Activated CD4-positive, alpha-beta memory T cell treated with anti-CD3 and anti-CD28 coated beads for 36 hours (primary cell): Measurements from ENCODE around the gene HES5. TPM values are rescaled to one million over a fixed set of nuclear protein-coding genes. Genes with fewer than 3 reads are reported as not detected.

Source experiments
- CTCF ChIA-PET: fragments of 350-600 bp; sonication (Branson Sonifier 250); formaldehyde crosslinking; loops from one replicate; lab custom pipeline; 2021; ENCODE audit warnings: antibody characterized with exemption, inconsistent platforms; lab: Charles Lee
- POLR2A ChIA-PET: fragments of 350-600 bp; sonication (Branson Sonifier 250); formaldehyde crosslinking; loops from one replicate; lab custom pipeline; 2021; ENCODE audit warnings: antibody characterized with exemption; lab: Charles Lee
- DNase-seq: peaks from one replicate; pipeline ENCODE4 v3.0.0-alpha.2; 2020
- H3K27ac Mint-ChIP-seq: one replicate; pipeline ENCODE4 v1.8.0; 2021; ENCODE audit warnings: mixed read lengths
- H3K27me3 Mint-ChIP-seq: one replicate; pipeline ENCODE4 v1.8.0; 2021; ENCODE audit warnings: mixed read lengths
- H3K36me3 Mint-ChIP-seq: one replicate; pipeline ENCODE4 v1.8.0; 2021; ENCODE audit warnings: mixed read lengths
- H3K4me1 Mint-ChIP-seq: one replicate; pipeline ENCODE4 v1.8.0; 2021; ENCODE audit warnings: low read depth, mixed read lengths
- H3K4me3 Mint-ChIP-seq: one replicate; pipeline ENCODE4 v1.8.0; 2021; ENCODE audit warnings: mild to moderate bottlenecking, mixed read lengths
- H3K9me3 Mint-ChIP-seq: one replicate; pipeline ENCODE4 v1.8.0; 2021; ENCODE audit warnings: mixed read lengths
- intact Hi-C: fragments of 100-400 bp; cut with micrococcal nuclease; formaldehyde crosslinking; loops from one replicate; pipeline ENCODE4 v1.15.1; 2023
- total RNA-seq, 2 experiments: library from RNA; stranded (reverse); gene quantifications; one replicate each; pipeline ENCODE4 v1.2.3, GENCODE V29; 2021

HES5 gene
- total RNA-seq, 2 experiments from 2014 or later, result 0.17 TPM; not detected in 1

DNA sequence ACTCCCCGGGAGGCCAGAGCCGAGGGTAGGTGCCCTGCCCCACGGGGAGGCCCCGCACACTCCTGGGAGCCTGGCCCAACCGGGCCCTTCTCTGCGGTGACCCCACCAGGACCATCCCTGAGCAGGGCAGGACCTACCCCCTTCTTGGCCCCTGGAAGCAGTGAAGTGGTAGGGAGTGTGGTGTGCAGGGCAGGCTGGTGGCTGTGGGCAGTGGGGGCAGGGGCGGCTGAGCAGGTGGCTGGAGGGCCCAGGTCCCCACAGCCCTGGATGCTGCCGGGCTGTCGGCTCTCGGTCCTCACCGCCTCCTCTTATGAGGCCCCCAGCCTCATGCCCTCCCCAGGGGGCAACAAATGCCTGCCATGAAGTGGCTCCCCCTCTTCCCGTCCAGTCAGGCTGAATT, 34.5 kb downstream of the HES5 start:
- DNase-seq, result no peak
- Mint-ChIP-seq H3K4me1 (peaks cover 27% of the 10 kb centered on the region), H3K9me3 (no peaks in the 10 kb centered on the region), H3K4me3 (no peak overlapping the region), H3K27ac (no peak overlapping the region), H3K27me3 (no peaks in the 10 kb centered on the region), H3K36me3 (no peaks in the 10 kb centered on the region)
- intact Hi-C loops, result no loop called here
- ChIA-PET POLR2A (no interaction called here), CTCF (no interaction called here)

DNA sequence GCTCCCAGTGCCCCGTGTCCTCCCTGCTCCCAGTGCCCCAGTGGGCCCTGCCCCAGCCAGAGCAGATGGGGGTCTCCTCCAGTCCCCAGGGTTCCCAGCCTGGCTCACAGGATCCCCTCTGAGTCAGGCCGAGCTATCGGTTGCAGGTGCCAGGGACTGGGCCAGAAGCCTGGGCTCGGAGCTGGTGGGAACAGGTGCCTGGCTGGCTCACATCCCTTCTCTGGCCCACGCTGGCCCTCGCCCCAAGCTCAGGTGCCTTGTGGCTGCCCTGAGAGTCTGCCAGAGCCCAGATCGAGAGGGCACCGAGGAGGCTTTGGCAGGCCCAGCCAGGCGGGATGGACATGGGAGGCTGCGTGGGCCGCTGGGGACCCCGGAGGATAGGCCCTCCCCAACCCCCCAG, 35.0 kb downstream of the HES5 start:
- Mint-ChIP-seq H3K4me3 (no peak overlapping the region), H3K36me3 (no peaks in the 10 kb centered on the region), H3K27ac (no peak overlapping the region), H3K4me1 (peaks cover 22% of the 10 kb centered on the region), H3K9me3 (no peaks in the 10 kb centered on the region), H3K27me3 (no peaks in the 10 kb centered on the region)
- ChIA-PET CTCF (no interaction called here), POLR2A (no interaction called here)
- no peak for DNase-seq
- intact Hi-C loops, result no loop called here

DNA sequence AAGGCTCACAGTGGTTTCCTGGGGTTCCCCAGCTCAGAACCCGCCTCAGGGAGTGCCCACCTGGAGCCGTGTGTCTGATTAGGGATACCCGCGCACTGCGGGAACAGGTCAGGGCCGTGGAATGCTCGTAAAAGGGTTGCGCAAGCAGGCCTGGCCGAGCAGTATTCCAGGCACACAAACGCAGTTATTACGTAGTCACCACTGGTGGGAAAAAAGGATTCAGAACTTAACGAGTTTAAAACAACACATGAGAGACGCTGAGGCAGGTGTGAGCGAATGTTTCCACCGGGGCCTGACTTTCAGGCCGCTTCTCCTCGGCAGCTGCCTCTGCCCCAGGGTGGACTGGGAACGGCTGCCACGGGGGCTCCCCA, 35.8 kb downstream of the HES5 start:
- intact Hi-C loops, result no loop called here
- DNase-seq, result no peak
- H3K4me3 Mint-ChIP-seq, result no peak overlapping the region
- H3K4me1 Mint-ChIP-seq, result peaks cover 16% of the 10 kb centered on the region
- ChIA-PET CTCF (interaction anchor here (0.9 kb wide), 1 partner anchor 67 kb away, joined by 3 read pairs; no protein-coding TSS in a partner anchor), POLR2A (no interaction called here)
- H3K27ac Mint-ChIP-seq, result no peak overlapping the region
- no peaks in the 10 kb centered on the region for H3K9me3 Mint-ChIP-seq
- peaks cover 1% of the 10 kb centered on the region for H3K36me3 Mint-ChIP-seq
- H3K27me3 Mint-ChIP-seq, result no peaks in the 10 kb centered on the region

DNA sequence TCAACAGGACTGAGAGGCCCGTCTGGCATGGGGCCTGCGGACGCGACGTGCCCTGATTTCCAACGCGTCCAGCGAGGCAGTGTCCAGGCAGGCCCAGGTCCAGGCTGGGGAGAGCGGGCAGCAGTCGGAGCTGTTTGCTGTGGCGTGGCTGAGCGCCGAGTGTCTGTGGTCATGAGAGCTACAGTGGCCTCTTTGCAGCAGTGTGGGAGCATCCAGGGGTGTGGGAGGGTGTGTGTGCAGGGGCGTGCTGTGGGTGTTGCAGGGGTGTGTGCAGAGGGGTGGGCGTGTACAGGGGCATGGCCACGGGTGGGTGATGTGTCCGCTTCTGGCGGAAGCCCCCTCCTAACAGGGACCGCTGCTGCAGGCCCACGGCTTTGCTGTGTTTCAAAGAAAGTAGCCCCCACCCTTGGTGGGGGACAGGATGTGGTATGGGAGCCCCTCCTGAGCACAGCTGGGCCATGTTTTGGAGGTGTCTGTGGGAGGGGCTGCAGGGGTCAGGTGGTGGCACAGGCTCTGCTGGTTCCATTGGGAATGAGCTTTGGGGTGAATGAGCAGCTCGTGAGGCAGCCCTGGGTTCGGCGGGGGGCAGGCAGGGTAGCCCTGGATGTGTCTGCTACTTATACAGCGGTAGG, 36.3 kb downstream of the HES5 start:
- no peaks in the 10 kb centered on the region for H3K27me3 Mint-ChIP-seq
- peaks cover 14% of the 10 kb centered on the region for H3K4me1 Mint-ChIP-seq
- ChIA-PET POLR2A (no interaction called here), CTCF (interaction anchor here (0.9 kb wide), 1 partner anchor 67 kb away, joined by 3 read pairs; no protein-coding TSS in a partner anchor)
- no peak overlapping the region for H3K27ac Mint-ChIP-seq
- H3K4me3 Mint-ChIP-seq, result no peak overlapping the region
- intact Hi-C loops, result no loop called here
- peaks cover 4% of the 10 kb centered on the region for H3K9me3 Mint-ChIP-seq
- no peak for DNase-seq
- H3K36me3 Mint-ChIP-seq, result peaks cover 6% of the 10 kb centered on the region

DNA sequence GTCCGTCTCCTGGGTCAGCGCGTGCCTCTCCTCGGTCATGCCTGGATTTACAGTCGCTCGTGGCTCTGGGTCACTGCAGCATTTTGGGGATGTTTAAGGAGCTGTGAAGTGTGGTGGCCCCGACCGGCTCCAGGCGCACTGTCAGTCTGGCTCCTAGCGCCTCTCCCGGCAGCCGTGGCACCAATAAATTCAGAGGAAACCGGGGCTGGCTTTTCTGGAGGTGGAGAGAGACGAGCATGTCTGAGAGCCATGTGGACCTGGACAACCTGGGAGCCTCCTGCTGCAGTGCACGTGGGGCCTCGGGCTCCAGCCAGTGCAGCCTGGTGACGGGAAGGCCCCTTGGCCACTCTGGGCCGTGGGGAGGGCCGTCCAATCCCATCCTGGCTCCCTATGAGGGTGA, 36.8 kb downstream of the HES5 start:
- Mint-ChIP-seq H3K4me3 (no peak overlapping the region), H3K36me3 (peaks cover 11% of the 10 kb centered on the region), H3K27ac (no peak overlapping the region), H3K9me3 (peaks cover 8% of the 10 kb centered on the region), H3K27me3 (no peaks in the 10 kb centered on the region), H3K4me1 (peaks cover 14% of the 10 kb centered on the region)
- intact Hi-C loops, result no loop called here
- DNase-seq, result no peak
- ChIA-PET POLR2A (no interaction called here), CTCF (no interaction called here)

DNA sequence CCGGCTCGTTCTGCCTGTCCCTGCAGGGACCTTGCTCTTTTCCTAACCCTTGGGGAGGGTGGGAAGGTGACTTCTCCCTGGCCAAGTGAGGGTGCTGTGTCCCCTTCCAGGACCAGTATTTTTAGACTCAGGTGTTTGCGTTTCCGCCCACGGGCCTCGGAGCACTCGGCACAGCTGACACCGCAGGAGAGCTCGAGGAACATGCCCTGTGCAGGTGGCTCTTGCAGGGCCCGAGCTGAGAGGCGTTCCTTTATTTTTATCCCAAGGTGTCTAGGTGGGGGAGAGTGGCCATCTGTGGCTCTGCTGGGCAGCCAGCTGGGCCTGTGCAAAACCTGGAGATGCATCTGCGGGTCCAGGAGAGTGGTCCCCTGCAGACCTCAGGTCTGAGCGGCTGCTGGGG, 38.0 kb downstream of the HES5 start:
- peaks cover 12% of the 10 kb centered on the region for H3K9me3 Mint-ChIP-seq
- peaks cover 14% of the 10 kb centered on the region for H3K4me1 Mint-ChIP-seq
- H3K4me3 Mint-ChIP-seq, result no peak overlapping the region
- POLR2A ChIA-PET, result no interaction called here
- H3K27me3 Mint-ChIP-seq, result no peaks in the 10 kb centered on the region
- intact Hi-C loops, result no loop called here
- DNase-seq, result no peak
- CTCF ChIA-PET, result no interaction called here
- no peak overlapping the region for H3K27ac Mint-ChIP-seq
- H3K36me3 Mint-ChIP-seq, result peaks cover 17% of the 10 kb centered on the region

DNA sequence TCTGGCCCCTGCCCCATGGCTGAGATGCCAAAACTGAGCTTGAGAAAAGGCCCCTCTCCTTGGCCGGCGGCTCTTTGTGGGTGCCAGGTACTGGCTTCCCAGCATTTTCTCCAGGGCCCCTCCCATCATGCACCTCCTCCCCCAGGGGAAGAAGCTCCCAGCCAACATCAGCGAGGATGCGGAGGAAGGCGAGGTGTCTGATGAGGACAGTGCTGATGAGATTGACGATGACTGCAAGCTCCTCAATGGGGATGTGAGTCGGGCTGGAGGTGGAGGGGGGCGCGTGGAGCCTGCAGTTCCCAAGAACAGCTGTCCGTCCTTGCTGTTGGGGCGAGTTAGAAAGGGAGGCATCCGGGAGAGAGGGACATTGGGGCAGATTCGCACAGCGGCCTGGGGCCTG, 40.4 kb downstream of the HES5 start:
- Mint-ChIP-seq H3K27me3 (no peaks in the 10 kb centered on the region), H3K9me3 (peaks cover 12% of the 10 kb centered on the region), H3K4me1 (peaks cover 10% of the 10 kb centered on the region), H3K4me3 (no peak overlapping the region), H3K36me3 (peaks cover 17% of the 10 kb centered on the region), H3K27ac (no peak overlapping the region)
- ChIA-PET CTCF (no interaction called here), POLR2A (no interaction called here)
- intact Hi-C loops, result no loop called here
- no peak for DNase-seq

DNA sequence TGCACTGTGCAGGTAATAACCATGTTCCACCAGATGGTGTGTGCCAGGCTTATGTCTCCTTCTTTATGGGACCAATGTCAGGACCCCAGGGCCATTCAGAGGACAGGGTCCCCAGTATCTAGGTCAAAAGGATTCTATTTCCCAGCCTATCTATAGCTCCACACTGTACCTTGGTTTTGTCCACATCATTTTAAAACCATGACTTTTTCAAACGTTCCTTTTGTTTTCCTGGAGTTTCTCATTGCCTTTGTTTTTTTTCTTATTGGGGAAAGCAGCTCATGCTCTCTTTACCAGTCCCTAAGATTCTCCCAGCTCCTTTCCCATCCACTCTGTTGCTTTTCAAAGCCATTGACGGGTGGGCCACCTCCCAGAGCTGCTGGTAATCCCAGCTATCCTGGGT, 41.4 kb downstream of the HES5 start:
- no peak for DNase-seq
- peaks cover 4% of the 10 kb centered on the region for H3K4me1 Mint-ChIP-seq
- intact Hi-C loops, result no loop called here
- H3K36me3 Mint-ChIP-seq, result peaks cover 17% of the 10 kb centered on the region
- ChIA-PET CTCF (interaction anchor here (0.6 kb wide), 1 partner anchor 9 kb away, joined by 3 read pairs; no protein-coding TSS in a partner anchor), POLR2A (no interaction called here)
- H3K4me3 Mint-ChIP-seq, result no peak overlapping the region
- no peak overlapping the region for H3K27ac Mint-ChIP-seq
- peaks cover 12% of the 10 kb centered on the region for H3K9me3 Mint-ChIP-seq
- no peaks in the 10 kb centered on the region for H3K27me3 Mint-ChIP-seq

DNA sequence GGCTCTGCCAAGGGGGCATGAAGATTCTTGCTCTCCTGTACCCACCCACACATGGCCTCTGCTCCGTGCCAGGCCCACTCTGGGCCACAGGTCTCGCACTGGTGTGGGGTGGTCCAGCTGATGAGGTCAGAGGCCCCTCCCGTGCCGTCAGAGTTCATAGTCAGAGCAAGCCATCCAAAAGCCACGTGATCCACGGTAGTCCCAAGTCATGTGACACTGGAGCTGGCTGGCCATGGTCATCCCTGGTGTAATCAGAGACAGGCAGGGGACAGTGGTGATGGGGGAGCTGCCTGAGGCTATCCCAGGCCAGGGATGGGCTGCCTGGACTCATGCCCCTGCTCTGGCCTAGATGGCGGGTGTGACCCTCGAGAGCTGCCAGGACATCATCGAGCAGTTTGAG, 43.5 kb downstream of the HES5 start:
- Mint-ChIP-seq H3K27ac (no peak overlapping the region), H3K4me3 (no peak overlapping the region), H3K4me1 (no peaks in the 10 kb centered on the region), H3K27me3 (no peaks in the 10 kb centered on the region), H3K9me3 (peaks cover 12% of the 10 kb centered on the region), H3K36me3 (peaks cover 17% of the 10 kb centered on the region)
- DNase-seq, result no peak
- ChIA-PET CTCF (no interaction called here), POLR2A (no interaction called here)
- intact Hi-C loops, result no loop called here

DNA sequence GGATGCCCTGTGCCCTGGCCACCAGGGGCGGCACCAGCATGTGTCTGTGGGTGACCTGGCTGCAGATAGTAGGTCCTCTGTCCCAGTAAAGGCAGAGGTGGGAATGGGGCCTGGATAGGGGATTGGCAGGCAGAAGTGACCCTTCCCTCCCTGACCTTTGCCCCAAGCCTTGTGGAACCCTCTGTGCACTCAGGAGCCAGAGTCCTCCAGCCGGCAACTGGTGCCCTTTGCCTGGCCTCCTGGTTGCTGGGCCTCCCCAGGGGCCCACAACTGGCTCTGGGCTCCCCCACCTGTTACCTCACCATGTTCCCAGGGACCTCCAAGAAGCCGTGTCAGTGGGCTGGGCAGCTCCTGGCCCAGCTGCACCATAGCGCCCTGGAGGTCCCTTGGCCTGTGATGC, 44.0 kb downstream of the HES5 start:
- POLR2A ChIA-PET, result no interaction called here
- CTCF ChIA-PET, result no interaction called here
- Mint-ChIP-seq H3K36me3 (peaks cover 17% of the 10 kb centered on the region), H3K9me3 (peaks cover 12% of the 10 kb centered on the region), H3K4me3 (no peak overlapping the region), H3K27ac (no peak overlapping the region), H3K27me3 (no peaks in the 10 kb centered on the region), H3K4me1 (no peaks in the 10 kb centered on the region)
- intact Hi-C loops, result no loop called here
- DNase-seq, result no peak

DNA sequence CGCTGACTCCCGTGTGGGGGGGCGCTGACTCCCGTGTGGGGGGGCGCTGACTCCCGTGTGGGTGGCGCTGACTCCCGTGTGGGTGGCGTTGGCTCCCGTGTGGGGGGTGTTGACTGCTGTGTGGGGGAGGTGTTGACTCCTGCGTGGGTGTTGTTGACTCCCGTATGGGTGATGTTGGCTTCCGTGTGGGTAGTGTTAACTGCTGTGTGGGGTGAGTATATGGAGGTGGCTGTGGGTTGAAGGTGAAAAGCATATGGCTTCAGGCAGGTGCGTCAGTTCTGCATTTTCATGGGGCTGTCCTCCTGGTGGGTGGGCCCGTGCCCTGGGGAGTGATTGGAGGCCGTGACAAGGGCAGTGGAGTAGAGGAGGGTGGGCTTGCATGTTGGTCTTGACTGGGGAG, 46.1 kb downstream of the HES5 start:
- Mint-ChIP-seq H3K9me3 (peaks cover 10% of the 10 kb centered on the region), H3K4me3 (no peak overlapping the region), H3K27me3 (no peaks in the 10 kb centered on the region), H3K36me3 (peaks cover 13% of the 10 kb centered on the region), H3K27ac (no peak overlapping the region), H3K4me1 (no peaks in the 10 kb centered on the region)
- intact Hi-C loops, result no loop called here
- DNase-seq, result no peak
- POLR2A ChIA-PET, result no interaction called here
- CTCF ChIA-PET, result no interaction called here

DNA sequence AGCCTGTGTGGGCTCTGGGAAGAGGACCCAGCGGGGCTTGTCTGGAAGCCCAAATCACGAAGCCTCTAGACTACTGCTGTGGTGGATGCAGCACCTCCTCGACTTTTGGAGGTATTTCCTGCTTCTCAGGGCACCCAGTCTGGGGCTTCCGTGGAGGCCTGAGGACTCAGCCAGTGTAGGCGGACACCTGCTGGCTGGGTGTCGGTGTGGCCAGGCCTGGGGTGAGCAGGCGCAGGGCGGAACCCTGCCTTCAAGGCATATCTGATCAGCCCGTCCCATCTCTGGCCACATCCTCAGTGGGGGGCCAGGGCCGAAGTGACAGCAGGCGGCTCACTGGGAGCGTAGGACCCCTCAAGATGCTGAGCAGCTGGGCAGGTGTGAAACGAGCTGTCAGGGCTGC, 47.0 kb downstream of the HES5 start:
- no peaks in the 10 kb centered on the region for H3K4me1 Mint-ChIP-seq
- H3K4me3 Mint-ChIP-seq, result no peak overlapping the region
- intact Hi-C loops, result no loop called here
- ChIA-PET CTCF (no interaction called here), POLR2A (no interaction called here)
- H3K9me3 Mint-ChIP-seq, result peaks cover 3% of the 10 kb centered on the region
- H3K27ac Mint-ChIP-seq, result no peak overlapping the region
- H3K36me3 Mint-ChIP-seq, result peaks cover 6% of the 10 kb centered on the region
- DNase-seq, result no peak
- no peaks in the 10 kb centered on the region for H3K27me3 Mint-ChIP-seq

DNA sequence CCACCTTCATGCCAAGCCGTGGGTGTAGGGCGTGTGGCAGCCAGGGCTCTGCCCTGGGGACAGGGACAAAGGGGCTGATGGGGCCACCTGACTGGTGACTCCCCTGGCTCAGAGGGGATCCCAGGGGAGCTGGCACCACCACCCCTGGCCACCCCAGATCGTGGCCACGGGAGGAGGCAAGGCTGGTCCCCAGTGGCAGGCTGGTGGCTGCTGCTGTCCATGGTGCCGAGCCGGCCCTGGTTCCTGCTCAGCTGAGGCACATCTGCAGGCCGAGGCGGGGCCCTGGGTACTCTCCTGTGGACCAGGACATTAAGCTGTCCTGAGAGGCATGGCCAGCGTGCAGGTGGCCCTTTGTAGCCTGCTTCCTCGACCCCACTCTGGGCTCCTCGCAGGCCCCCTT, 47.5 kb downstream of the HES5 start:
- H3K36me3 Mint-ChIP-seq, result peaks cover 1% of the 10 kb centered on the region
- CTCF ChIA-PET, result no interaction called here
- no peak for DNase-seq
- POLR2A ChIA-PET, result no interaction called here
- H3K9me3 Mint-ChIP-seq, result no peaks in the 10 kb centered on the region
- H3K4me1 Mint-ChIP-seq, result no peaks in the 10 kb centered on the region
- H3K4me3 Mint-ChIP-seq, result no peak overlapping the region
- no peaks in the 10 kb centered on the region for H3K27me3 Mint-ChIP-seq
- no peak overlapping the region for H3K27ac Mint-ChIP-seq
- intact Hi-C loops, result no loop called here
